HG03521 (cell line): ENCODE data around the gene PCDH9.

Source experiments
- ATAC-seq: cut with Tn5 transposase; IDR thresholded peaks from one replicate; pipeline ENCODE4 v1.9.1; 2021; ENCODE audit warnings: mild to moderate bottlenecking, moderate library complexity; ENCODE audit not compliant: unreplicated experiment

PCDH9 gene

DNA sequence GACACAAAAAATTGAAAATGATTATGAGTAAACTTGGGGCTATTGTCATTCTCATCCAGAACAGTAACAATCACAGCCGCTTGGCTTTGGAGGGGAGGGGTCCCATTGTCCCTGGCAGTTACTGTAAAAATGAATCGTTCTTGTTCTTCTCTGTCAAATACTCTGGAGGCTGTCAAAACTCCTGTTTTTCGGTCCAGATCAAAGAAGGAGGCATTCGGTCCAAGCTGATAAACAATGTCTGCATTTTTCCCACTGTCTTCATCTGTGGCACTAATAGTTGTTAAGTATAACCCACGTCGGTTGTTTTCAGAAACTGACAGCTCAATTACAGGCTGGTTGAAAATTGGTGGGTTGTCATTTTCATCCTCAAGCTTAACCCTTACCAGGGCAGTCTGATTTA is 3.4 kb downstream of the PCDH9 start:
- ATAC-seq: no peak

DNA sequence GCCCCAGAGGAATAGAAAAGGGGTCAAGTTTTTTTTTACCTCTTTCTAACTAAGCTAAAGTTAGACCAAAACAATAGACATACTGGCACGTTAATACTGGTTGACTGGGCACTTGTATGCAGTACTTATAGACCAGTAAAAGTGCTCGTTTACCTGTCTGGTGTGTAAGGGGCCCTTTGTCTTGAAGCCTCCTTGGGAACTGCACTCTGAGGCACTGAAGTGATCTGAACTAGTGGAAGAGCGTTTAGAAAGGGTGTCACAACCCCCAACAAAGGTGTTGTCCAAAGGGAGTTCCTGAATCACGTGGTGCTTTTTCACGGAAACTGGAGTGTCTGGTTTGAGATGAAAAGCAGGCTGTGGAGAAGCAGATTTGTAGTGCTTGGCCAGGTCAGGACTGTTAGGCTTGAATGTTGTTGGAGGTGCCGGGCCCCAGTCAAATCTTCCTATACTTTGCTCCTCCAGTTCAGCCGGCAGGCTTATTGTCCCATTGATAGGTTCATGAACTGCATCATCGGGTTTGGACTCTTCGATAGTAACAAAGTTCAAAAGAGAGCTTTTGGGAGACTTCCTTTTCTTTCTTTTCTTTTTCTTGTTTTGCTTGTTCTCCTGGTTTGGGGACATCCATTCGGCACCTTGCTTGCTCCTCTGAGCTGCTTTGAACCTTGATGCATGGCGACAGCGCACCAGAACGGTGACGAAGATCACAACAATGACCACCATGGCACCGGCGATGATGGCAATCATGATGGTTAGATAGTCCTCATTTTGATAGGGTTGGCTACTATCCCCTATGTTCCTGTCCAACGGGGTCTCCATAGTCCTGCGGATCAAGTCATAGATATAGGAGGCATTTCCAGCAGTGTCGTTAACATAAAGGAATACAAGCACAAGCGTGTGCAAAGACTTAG is 4.6 kb downstream of the PCDH9 start:
- ATAC-seq: no peak

DNA sequence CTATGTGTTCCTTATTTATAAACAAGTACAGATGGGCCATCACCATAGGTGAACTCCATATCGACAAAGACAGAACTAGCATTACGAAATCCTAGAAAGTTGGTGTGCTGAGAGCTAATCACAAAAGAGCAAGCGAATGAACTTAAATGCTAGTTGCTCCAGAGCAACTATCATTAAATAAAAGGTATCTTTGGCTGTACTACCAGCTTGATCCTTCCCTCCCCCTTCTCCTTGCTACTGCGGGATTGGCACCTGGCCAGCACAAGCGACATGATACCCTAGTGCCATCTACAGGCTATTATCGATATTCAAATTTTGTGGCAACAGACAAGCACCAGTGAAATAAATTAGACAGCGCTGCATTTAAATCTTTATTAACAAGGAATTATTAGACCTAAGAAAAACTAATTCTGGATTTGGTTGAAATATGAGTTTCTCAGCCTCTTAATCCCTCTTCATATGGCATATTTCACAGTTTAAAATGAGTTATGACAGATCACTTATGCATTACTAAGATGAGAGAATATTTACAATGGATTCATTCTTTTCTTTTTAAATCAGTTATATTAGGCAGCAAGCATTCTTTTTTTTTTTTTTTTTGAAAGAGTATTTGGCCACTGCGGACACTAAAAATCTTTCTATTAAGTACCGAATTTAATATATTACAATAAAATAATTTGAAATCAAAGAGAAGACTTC is 5.8 kb downstream of the PCDH9 start:
- ATAC-seq: peak; percentile 58

DNA sequence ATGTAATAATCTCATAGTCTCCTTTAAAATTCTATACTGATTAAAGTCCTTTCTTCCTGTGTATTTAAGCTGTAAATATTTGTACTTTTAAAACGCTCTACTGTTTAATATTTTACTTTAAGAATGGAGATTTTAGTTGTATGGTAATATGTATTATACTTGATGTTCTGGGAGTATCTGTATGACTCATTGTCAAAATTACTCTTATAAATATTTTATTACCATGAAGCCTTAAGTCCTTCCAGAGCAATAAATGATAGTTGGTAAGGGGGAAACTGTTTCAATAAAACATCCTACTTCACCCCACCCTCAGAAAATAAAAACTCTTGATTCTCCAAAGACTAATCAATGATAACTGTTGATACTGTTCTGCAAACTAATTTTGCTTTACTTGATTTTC is 6.4 kb downstream of the PCDH9 start:
- ATAC-seq: no peak

DNA sequence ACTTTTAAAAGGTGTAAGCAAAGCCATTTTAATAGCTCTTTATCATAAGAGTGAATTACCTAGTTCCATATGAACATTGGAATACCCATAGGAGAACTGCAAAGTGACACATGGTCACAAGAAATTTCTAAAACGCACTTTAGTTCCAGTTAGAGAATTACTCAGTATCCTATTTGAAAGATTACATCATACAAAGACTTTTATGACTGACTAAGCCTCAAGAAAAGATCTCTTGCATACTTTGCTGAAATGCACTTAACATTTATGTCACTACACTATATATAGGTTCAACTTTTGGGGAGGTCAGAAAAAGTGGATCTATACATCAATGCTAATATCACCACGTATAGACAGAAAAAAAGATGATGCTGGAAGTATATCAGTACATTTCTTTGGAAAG is 7.1 kb downstream of the PCDH9 start:
- ATAC-seq: no peak

DNA sequence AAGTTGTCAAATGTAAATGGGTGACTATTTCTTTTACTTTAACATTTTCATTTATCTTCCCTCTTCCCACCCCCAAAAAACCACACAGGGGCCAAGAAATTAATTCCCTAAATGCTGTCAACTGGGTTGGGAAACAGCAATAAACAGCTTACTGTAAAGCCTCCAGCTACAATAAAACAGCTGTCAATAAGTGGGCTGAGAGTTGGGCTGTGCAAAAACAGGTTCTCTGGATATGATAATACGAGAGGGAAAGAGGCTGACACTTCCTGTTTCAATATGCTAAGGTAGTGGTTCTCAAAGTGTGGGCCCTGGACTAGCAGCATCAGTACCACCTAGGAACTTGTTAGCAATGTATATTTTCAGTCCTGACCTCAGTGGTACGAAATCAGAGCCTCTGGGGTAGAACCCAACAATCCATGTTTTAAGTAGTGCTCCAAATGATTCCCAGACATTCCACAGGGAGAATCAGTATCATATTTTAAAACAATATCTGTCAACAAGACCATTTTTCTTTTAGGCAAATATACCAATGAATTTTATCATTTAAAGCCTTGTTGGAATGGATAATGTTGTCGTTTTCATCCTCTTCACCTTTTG is 8.4 kb downstream of the PCDH9 start:
- no peak for ATAC-seq

DNA sequence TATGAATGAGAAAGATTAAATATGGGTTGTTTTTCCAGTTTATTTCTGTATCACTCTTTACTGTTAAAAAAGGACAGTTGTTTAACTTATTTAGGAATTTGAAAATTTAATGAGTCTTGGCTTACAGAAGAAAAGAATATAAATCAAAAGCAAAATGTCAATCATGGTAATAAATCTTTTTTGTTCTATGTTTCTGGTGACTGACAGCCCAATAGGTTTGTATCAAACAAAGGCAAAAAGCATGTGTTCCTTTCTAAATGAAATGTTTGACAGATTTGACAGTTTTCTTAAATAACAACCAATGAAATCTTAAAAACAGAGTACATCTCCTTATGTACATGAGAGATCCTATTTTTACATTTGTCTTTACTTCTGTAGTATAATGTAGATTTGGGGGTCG is 11.0 kb downstream of the PCDH9 start:
- no peak for ATAC-seq

DNA sequence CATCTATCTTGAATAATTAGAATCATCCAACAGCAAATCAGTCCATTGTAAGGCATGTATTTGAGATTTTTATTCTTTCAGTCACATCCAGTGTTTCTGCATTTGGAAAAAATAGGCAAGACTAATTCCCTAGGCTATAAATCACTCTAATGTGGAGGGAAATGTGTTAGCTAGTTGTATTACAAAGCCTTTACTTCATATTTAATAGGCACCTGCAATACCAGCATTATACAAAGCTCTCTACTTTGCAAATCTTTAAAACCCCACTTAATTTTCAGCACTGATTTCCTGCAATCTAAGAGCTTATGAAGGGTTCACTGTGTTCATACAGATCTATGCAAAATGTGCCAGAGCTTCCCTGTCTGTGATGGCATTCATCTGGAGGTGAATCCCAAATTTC is 12.3 kb downstream of the PCDH9 start:
- no peak for ATAC-seq

DNA sequence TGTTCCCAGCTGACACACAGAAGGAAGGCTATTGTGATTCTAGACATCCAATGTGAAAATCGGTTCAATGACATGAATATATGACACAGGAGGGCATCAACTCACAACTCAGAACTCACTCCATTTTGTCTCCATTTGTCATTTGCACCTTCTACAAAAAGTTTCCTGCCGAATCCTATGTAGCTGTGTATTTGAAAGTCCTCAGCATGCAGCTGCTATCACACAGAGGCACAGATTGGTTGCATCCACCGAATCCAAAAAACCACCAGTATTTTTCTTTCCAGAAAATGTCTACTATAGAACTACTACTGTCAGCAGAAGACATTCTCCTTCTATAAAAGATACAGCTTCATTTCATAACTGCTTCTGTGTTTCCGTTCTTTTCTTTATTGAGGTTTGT is 13.3 kb downstream of the PCDH9 start:
- no peak for ATAC-seq

DNA sequence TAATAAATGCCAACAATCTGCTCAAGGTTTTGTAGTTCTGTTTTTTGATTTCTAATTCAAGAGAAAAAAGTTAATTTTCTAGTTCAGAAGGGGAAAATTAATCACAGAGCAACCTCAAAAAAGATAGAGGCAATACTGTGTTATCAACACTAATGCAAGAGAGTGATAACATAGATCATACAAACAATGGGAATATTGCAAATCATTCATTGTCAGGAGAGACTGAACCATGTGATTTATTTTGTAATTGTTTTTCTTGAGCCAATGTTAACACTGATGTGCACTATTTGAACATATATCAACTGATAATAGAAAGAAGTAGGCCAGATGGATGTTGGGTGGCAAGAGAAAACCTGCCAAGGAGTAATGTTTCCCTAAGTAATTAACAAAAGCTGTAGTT is 19.9 kb downstream of the PCDH9 start:
- ATAC-seq: no peak

DNA sequence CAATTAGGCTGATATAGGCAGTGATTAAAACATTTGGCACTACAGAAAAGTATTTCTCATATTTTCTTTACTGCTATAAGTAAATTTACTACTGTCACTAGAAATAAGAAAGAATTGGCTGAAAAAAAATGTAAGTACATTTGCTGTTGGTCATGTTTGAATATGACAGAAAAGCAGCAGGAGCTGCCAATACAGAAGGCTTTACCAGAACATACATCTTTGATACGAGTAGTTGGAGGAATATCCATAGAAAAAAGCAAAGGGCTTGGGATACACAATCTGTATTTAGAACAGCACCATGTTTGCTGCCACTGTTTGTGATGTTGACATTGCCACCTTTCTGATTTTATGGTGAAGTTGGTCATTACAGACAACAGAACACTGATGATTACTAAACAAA is 21.6 kb downstream of the PCDH9 start:
- ATAC-seq: no peak

DNA sequence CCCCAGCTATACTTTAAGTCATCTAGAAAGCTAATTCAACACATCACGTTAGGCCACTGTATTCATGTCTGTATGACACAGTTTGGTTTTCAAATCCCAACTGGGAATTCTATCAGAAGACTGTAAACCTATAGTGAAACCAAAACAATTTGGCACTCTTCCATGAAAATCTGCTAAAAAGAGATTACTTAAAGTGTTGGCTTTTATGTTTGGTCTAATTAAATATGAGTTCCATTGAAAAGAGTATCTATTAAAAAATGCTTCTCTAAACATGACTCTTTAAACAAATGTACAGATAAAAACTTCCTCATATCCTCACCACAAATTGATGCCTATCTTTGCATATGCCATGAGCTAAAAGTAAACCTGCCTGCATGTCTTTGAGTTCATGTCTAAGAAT is 25.4 kb downstream of the PCDH9 start:
- no peak for ATAC-seq

DNA sequence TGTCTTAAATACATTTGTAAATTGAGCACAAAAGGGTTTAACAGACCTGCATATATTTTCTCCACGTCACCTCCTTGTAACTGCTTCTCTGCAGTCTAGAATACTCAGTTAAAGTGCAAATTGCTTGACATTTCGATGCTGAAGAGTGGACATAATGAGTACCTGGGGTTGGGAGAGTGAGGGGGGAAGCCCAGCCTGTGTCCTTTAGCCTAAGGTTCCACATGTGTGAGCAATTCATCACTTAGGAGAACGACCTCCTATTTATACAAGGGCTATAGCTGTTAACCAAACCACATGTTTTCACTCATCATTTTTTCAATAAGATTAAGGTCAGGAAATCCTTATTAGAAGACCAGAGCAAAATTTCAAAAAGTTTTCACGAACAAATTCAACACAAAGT is 29.5 kb downstream of the PCDH9 start:
- ATAC-seq: no peak

DNA sequence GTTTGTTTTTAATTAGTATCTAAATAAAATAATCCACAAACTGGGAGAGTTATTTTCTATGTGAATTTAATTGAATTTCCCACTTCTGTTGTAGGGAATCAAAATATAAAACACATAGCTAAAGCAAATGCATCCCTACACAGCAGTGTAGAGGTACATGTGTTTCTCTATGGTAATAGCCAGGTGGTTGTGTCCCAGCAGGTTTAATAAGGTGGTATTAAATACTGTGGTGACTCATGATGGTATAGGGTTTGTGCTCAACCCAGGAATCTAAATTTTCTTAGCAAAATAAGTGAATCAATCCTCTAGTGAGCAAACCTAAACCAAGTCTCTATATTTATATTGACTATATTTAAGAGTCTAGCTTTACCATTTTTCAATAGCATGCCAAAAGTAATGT is 30.0 kb downstream of the PCDH9 start:
- no peak for ATAC-seq

DNA sequence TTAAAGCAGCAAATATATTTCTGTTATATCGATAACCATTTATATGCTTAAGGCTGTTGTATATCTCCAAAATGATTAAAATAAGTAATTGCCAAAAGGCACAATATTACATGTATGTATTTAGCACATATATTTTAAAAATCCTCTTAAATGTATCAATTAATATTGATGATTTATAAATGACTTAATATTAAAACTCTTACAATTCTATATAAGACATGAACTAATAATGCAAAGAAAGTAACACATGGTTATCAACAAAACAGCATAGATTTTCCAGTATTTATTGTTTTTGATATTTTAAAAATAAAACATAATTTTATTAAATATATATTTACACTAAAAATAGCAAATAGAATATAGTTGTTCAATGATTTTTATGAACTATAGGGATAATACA is 32.4 kb downstream of the PCDH9 start:
- no peak for ATAC-seq

DNA sequence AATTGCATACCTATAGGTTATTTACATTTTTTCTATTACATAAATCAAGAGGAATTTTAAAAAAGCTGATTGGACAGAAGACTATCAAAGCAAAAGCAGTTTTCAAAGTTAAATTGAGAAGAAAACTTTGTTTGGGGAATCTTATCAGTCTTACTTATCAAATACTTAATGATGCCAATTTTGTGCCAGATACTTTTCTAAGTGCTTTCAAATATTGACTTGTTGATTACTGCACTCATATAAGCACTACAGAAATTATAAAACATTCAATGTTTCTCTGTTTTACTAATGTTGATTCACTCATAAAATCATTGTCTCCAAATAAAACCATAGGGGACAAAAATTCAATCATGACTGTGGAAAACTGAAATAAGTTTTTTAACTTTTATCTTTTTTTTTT is 36.2 kb downstream of the PCDH9 start:
- no peak for ATAC-seq

DNA sequence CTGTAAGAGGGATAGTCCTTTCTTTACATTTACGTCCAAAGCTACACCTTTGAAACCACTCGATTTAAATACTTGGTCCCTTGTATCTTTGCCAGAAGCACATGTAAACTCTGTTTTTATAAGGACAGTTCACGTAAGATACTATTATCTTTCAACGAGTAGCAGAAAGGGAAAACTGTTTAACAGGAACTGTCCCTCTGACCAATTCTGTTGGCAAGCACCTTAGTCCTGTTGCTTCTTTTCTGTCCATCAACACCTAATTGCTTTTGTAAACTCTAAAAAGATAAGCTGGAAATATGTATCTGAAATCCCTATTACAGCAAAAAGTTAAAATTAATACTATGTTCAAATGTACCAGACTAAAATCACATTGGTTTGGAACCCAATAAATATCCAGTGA is 37.4 kb downstream of the PCDH9 start:
- no peak for ATAC-seq

DNA sequence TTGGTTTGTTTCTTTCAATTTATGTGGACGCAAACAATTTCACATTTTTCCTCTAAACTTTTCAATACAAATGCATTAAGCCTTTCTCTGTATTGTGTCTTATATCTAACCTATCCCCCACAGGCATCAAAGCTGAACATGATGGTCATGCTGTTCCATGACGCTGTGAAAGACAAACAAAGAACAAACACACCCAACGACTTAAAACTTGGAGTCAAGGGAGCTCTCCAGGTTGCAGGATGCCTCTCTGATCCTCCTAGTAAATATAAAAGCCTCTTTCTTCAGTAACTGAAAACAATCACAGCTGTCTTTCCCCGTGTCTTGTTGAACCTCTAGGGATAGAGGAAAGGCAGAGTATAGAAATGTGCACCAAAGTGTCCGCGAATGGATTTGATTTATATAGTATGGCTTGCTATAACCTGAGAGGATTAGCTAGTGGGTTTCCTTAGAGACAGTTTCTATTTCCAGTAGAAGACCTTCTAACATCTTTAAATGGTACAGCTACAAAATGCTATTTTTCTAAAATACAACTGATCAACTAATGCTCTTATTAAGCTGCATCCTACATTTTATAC is 43.1 kb downstream of the PCDH9 start:
- no peak for ATAC-seq

DNA sequence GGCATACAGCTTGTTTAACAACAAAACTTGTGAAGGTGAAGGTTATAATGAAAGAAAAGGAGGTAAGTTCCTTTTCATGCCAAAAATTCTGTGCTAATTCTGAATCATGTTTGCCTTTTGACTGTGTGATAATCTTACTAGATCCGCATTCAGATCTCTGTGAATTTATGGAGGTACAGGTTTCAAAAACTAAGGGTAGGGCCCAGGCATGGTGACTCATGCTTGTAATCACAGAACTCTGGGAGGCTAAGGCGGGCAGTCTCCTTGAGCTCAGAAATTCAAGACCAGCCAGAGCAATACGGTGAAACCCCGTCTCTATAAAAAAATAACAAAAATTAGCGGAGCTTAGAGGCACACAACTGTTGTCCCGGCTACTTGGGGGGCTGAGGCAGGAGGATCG is 45.9 kb downstream of the PCDH9 start:
- ATAC-seq: no peak

DNA sequence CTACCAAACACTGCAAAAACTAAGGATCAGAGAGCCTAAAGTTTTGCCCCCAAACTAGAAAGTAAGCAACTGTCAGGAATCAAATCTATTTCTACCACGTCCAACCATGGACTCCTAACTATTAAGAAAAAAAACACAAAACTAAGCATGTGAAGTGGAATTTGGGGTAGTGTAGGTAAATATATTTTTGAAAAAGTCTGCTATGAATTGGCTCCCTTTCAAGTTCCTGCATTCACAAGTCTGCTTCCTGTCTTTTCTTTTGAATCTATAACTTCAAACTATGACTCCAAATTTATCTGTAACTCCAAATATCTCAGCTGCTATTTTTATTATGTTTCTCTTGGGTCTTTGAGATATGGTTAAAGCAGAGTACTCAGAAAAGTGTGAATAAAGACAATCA is 47.0 kb downstream of the PCDH9 start:
- no peak for ATAC-seq

DNA sequence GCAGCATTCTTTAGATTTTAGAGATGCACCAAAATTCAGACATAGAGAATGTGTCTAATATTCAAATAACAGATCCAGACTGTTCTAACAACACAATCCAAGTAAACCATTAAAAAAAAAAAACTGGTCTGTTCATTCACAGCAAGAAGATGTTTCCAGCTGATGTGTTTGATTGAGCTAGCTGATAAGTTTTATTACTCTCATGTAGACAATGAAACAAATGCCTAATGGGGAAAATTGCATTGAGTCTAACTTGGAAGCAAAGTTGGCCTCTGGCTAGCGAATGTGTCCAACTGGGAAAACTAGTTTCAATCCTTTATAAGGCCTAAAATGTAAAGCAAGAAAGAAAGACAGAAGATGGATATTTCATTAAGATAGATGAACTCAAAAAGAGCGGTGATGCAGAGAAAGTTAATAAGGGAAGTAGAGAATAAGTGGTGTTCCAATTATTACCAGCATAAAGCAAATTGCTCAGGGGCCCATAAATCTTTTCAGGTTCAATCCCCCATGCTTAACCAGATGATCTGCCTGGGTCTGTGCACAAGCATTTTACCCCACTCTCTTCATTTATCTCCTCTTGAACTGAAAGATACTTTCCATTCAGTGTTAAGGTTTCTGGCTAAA is 54.2 kb downstream of the PCDH9 start:
- no peak for ATAC-seq
